GM19193 (cell line): ENCODE data around the gene HMCN1.

Experiments
- POLR2A ChIP-seq: IDR thresholded peaks from 4 replicates; pipeline ENCODE4 v1.6.1; 2011; ENCODE audit not compliant: insufficient read depth, insufficient read length; ENCODE audit errors: extremely low read depth

Gene HMCN1

GRCh38 chr1:186165303-186165702 is 431.1 kb downstream of the HMCN1 start:
- no peak for TF ChIP-seq POLR2A

- TF ChIP-seq POLR2A, result no peak
Measured at GRCh38 chr1:186167096-186167668, 433.0 kb downstream of the HMCN1 start.

GRCh38 chr1:186175588-186175987 is 441.4 kb downstream of the HMCN1 start:
- TF ChIP-seq POLR2A, result no peak

- TF ChIP-seq POLR2A, result no peak
Measured at GRCh38 chr1:186178426-186179043, 444.3 kb downstream of the HMCN1 start.

GRCh38 chr1:186179231-186179630 is 445.0 kb downstream of the HMCN1 start:
- TF ChIP-seq POLR2A, result no peak

GRCh38 chr1:186183219-186183618 is 449.0 kb downstream of the HMCN1 start:
- no peak for TF ChIP-seq POLR2A

GRCh38 chr1:186183970-186184628 is 449.9 kb downstream of the HMCN1 start:
- no peak for TF ChIP-seq POLR2A

GRCh38 chr1:186187601-186188000 is 453.4 kb downstream of the HMCN1 start:
- TF ChIP-seq POLR2A, result no peak

- TF ChIP-seq POLR2A, result no peak
Measured at GRCh38 chr1:186188004-186188539, 453.9 kb downstream of the HMCN1 start.

GRCh38 chr1:186188736-186189135 is 454.5 kb downstream of the HMCN1 start:
- no peak for TF ChIP-seq POLR2A

GRCh38 chr1:186189156-186189555 is 455.0 kb downstream of the HMCN1 start:
- no peak for TF ChIP-seq POLR2A

GRCh38 chr1:186191511-186191910 is 457.3 kb downstream of the HMCN1 start:
- no peak for TF ChIP-seq POLR2A

GRCh38 chr1:186193224-186193623 is 459.0 kb downstream of the HMCN1 start:
- TF ChIP-seq POLR2A, result no peak

- no peak for TF ChIP-seq POLR2A
Measured at GRCh38 chr1:186194107-186194756, 460.0 kb downstream of the HMCN1 start.

GRCh38 chr1:186195377-186195931 is 461.3 kb downstream of the HMCN1 start:
- no peak for TF ChIP-seq POLR2A
